KMS-11 (cell line): ENCODE results near the gene R3HDM2.
A peak's percentile ranks its signal among the peaks of the same experiment; 100 is the strongest.

ENCODE experiments used
- H2AFZ ChIP-seq: fragments of 200-600 bp; sonication (generic); 2 replicates; pipeline ENCODE4 v1.6.1; 2016; ENCODE audit warnings: antibody characterized with exemption, mixed run types, low read depth
- H3K27ac ChIP-seq: fragments of 200-600 bp; sonication (generic); 2 replicates; pipeline ENCODE4 v1.6.1; 2016; ENCODE audit warnings: mild to moderate bottlenecking, mixed run types
- H3K27me3 ChIP-seq: fragments of 200-600 bp; sonication (generic); 2 replicates; pipeline ENCODE4 v1.6.1; 2017; ENCODE audit warnings: mild to moderate bottlenecking, low read depth, mixed run types, moderate library complexity; ENCODE audit not compliant: insufficient read depth
- H3K36me3 ChIP-seq: fragments of 200-600 bp; sonication (generic); 2 replicates; pipeline ENCODE4 v1.6.1; 2017; ENCODE audit warnings: mild to moderate bottlenecking, mixed run types; ENCODE audit not compliant: insufficient read depth
- H3K4me1 ChIP-seq: fragments of 200-600 bp; sonication (generic); 2 replicates; pipeline ENCODE4 v1.6.1; 2016; ENCODE audit warnings: mild to moderate bottlenecking, low read depth, mixed run types; ENCODE audit not compliant: poor library complexity, severe bottlenecking
- H3K4me2 ChIP-seq: fragments of 200-600 bp; sonication (generic); 2 replicates; pipeline ENCODE4 v1.7.0; 2016; ENCODE audit warnings: mild to moderate bottlenecking, mixed run types
- H3K4me3 ChIP-seq: fragments of 200-600 bp; sonication (generic); IDR thresholded peaks from 2 replicates; pipeline ENCODE4 v1.6.1; 2017; ENCODE audit warnings: low read depth, low read length, mixed read lengths; ENCODE audit not compliant: insufficient read depth
- H3K79me2 ChIP-seq: fragments of 200-600 bp; sonication (generic); 2 replicates; pipeline ENCODE4 v1.6.1; 2016; ENCODE audit warnings: low read depth, mixed run types; ENCODE audit not compliant: insufficient read depth
- H3K9ac ChIP-seq: fragments of 200-600 bp; sonication (generic); 2 replicates; pipeline ENCODE4 v1.6.1; 2016; ENCODE audit warnings: mild to moderate bottlenecking, mixed run types
- H4K20me1 ChIP-seq: fragments of 200-600 bp; sonication (generic); 2 replicates; pipeline ENCODE4 v1.6.1; 2016; ENCODE audit warnings: mild to moderate bottlenecking, mixed run types; ENCODE audit not compliant: insufficient read depth
- CTCF ChIP-seq: fragments of 200-600 bp; sonication (generic); conservative IDR thresholded peaks from 2 replicates; pipeline ENCODE4 v1.6.1; 2017; ENCODE audit warnings: low read depth, mild to moderate bottlenecking, antibody characterized with exemption, low read length, moderate library complexity, mixed read lengths

Gene R3HDM2

GRCh38 chr12:57454566-57455373 is 23.9 kb upstream of the R3HDM2 start, which contains the start of gene INHBE:
TSS of gene INHBE (plus strand) at chr12:57455307. CDS start at chr12:57455537, 230 bp downstream.
- no peaks in the 10 kb centered on the region for H3K36me3 ChIP-seq
- peak within 1 kb of the TSS; percentile 51 for H3K27ac ChIP-seq
- no peaks in the 10 kb centered on the region for H4K20me1 ChIP-seq
- H3K79me2 ChIP-seq = no peaks in the 10 kb centered on the region
- no peaks in the 10 kb centered on the region for H3K27me3 ChIP-seq
- H3K4me2 ChIP-seq = peak within 1 kb of the TSS; percentile 98
- no peak within 1 kb of the TSS for H3K4me3 ChIP-seq
- peak within 1 kb of the TSS; percentile 83 for H2AFZ ChIP-seq
- no peak; the same call in 1 of the 2 replicates for TF ChIP-seq CTCF
- H3K4me1 ChIP-seq = peaks cover 64% of the 10 kb centered on the region
- H3K9ac ChIP-seq = peak within 1 kb of the TSS; percentile 61

- Histone ChIP-seq H3K27ac (peak overlapping the region; percentile 51), H3K79me2 (no peaks in the 10 kb centered on the region), H3K4me1 (peaks cover 64% of the 10 kb centered on the region), H3K4me3 (no peak overlapping the region), H3K36me3 (no peaks in the 10 kb centered on the region), H3K9ac (peak overlapping the region; percentile 61; the same call in 1 of the 2 replicates), H3K4me2 (peak overlapping the region; percentile 98), H2AFZ (peak overlapping the region; percentile 83), H4K20me1 (no peaks in the 10 kb centered on the region), H3K27me3 (no peaks in the 10 kb centered on the region)
- TF ChIP-seq CTCF = no peak
These were observed 23.3 kb upstream of the R3HDM2 start for GRCh38 chr12:57454213-57454565.

GRCh38 chr12:57452937-57453509 is 22.2 kb upstream of the R3HDM2 start:
- Histone ChIP-seq H3K27ac (no peak overlapping the region), H3K4me2 (peak overlapping the region; percentile 10; the same call in 1 of the 2 replicates)

More at GRCh38 chr12:57452937-57453509, 22.2 kb upstream of the R3HDM2 start:
- H3K36me3 ChIP-seq = no peaks in the 10 kb centered on the region
- TF ChIP-seq CTCF = peak; percentile 99
- H3K27me3 ChIP-seq = no peaks in the 10 kb centered on the region
- no peaks in the 10 kb centered on the region for H4K20me1 ChIP-seq
- no peaks in the 10 kb centered on the region for H3K79me2 ChIP-seq
- peaks cover 56% of the 10 kb centered on the region for H3K4me1 ChIP-seq
- H2AFZ ChIP-seq = peak overlapping the region; percentile 35; the same call in 1 of the 2 replicates
- H3K9ac ChIP-seq = no peak overlapping the region
- no peak overlapping the region for H3K4me3 ChIP-seq
